Measurements from ENCODE around the gene CRAMP1. TPM values are rescaled to one million over a fixed set of nuclear protein-coding genes. Genes with fewer than 3 reads are reported as not detected.

Gene CRAMP1
- total and polyA plus RNA-seq, 2 donors (not counting 3 experiments of a cell fraction or from before 2014, with no cell fraction given) = 21.5 to 30.8 TPM

GRCh38 chr16:1651974-1652312 lies 39.8 kb downstream of the CRAMP1 start:
- no peak for TF ChIP-seq EZH2 (IDR thresholded peaks at IDR 0.05; ENCODE audit: borderline replicate concordance, low read depth, low read length, severe bottlenecking)
- TF ChIP-seq, protein P1, sequence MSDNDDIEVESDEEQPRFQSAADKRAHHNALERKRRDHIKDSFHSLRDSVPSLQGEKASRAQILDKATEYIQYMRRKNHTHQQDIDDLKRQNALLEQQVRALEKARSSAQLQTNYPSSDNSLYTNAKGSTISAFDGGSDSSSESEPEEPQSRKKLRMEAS (IDR thresholded peaks at IDR 0.05; ENCODE audit: insufficient read depth, insufficient read length) = no peak
- TF ChIP-seq POLR2A (IDR thresholded peaks at IDR 0.05; ENCODE audit: low read depth, low read length) = no peak
- no peak for TF ChIP-seq MYC (IDR thresholded peaks at IDR 0.05; ENCODE audit: low read depth, low read length)
- no peak for TF ChIP-seq JUN (IDR thresholded peaks at IDR 0.05; ENCODE audit: borderline replicate concordance, insufficient read depth, insufficient read length, low read depth)
- TF ChIP-seq POLR2AphosphoS5 (IDR thresholded peaks at IDR 0.05; ENCODE audit: insufficient read depth, low read depth, low read length) = no peak
- no peak for TF ChIP-seq FOS (IDR thresholded peaks at IDR 0.05; ENCODE audit: borderline replicate concordance, insufficient read depth, low read length)
- TF ChIP-seq, protein P2, sequence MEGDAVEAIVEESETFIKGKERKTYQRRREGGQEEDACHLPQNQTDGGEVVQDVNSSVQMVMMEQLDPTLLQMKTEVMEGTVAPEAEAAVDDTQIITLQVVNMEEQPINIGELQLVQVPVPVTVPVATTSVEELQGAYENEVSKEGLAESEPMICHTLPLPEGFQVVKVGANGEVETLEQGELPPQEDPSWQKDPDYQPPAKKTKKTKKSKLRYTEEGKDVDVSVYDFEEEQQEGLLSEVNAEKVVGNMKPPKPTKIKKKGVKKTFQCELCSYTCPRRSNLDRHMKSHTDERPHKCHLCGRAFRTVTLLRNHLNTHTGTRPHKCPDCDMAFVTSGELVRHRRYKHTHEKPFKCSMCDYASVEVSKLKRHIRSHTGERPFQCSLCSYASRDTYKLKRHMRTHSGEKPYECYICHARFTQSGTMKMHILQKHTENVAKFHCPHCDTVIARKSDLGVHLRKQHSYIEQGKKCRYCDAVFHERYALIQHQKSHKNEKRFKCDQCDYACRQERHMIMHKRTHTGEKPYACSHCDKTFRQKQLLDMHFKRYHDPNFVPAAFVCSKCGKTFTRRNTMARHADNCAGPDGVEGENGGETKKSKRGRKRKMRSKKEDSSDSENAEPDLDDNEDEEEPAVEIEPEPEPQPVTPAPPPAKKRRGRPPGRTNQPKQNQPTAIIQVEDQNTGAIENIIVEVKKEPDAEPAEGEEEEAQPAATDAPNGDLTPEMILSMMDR (IDR thresholded peaks at IDR 0.05; ENCODE audit: extremely low read depth in 1 of 2, insufficient read depth in 1 of 2, low read depth in 1 of 2, low read length in 2 of 2) = no peak
- TF ChIP-seq GATA2 (IDR thresholded peaks at IDR 0.05; ENCODE audit: insufficient read depth, insufficient read length, low read depth, low read length) = no peak
- H3K79me2 ChIP-seq (ENCODE audit: control insufficient read depth, insufficient read depth, low read length) = no peaks in the 10 kb centered on the region
- FAIRE-seq (no peak), DNase-seq (ENCODE audit: low read depth, low spot score) (no peak)
- no peak overlapping the region for H3K4me3 ChIP-seq (replicated peaks in 1 of 3; ENCODE audit: insufficient read depth in 1 of 3, low read depth in 1 of 3, low read length in 3 of 3)
- H2AFZ ChIP-seq (ENCODE audit: low read depth, low read length) = no peak overlapping the region
- H3K27ac ChIP-seq (ENCODE audit: insufficient read depth, low read depth, low read length) = no peak overlapping the region
- no peaks in the 10 kb centered on the region for H3K9me3 ChIP-seq (replicated peaks; ENCODE audit: control insufficient read depth, insufficient read depth, low read length)
- H4K20me1 ChIP-seq (replicated peaks; ENCODE audit: control insufficient read depth, extremely low read depth, insufficient read depth, low read length) = no peaks in the 10 kb centered on the region
- intact Hi-C loops (cut with micrococcal nuclease) (no loop called here), dilution Hi-C loops (cut with MboI; ENCODE audit: extremely low pct_ligation_motif_present, low sequenced_read_pairs) (no loop called here)
- H3K4me1 ChIP-seq (ENCODE audit: control insufficient read depth, extremely low read depth, insufficient read depth, low read length) = no peaks in the 10 kb centered on the region
- POLR2A ChIA-PET = no interaction called here
- H3K9ac ChIP-seq (replicated peaks; ENCODE audit: extremely low read depth, insufficient read depth, low read length) = no peak overlapping the region
- H3K9me1 ChIP-seq (replicated peaks; ENCODE audit: control insufficient read depth, extremely low read depth, insufficient read depth, low read length) = no peaks in the 10 kb centered on the region
- no peak overlapping the region for H3K4me2 ChIP-seq (ENCODE audit: insufficient read depth, low read length)
- peaks cover 8 to 42% of the 10 kb centered on the region in 2 experiments for H3K36me3 ChIP-seq (ENCODE audit: control insufficient read depth in 2 of 2, extremely low read depth in 1 of 2, insufficient read depth in 2 of 2, low read length in 2 of 2)
- CTCF ChIA-PET = interaction anchor here (1.0 kb wide), 1 partner anchor 17 kb away, joined by 4 read pairs; no protein-coding TSS in a partner anchor
- BruUV-seq (replicated peaks) = no TSS peak
- no peaks in the 10 kb centered on the region for H3K27me3 ChIP-seq (ENCODE audit: control insufficient read depth in 2 of 2, insufficient read depth in 2 of 2, low read length in 2 of 2)
